Activated CD8-positive, alpha-beta memory T cell treated with anti-CD3 and anti-CD28 coated beads for 24 hours (primary cell): ENCODE measurements around the gene RAPGEF2.
"Not testable (repeated sequence)": the region's sequence is repeated elsewhere in the genome, so short reads cannot be mapped to it uniquely, and the experiment has no call there.

Experiments used
- DNase-seq: peaks from one replicate; pipeline ENCODE4 v3.0.0-alpha.2; 2020

RAPGEF2 gene

GRCh38 chr4:159141193-159141592 lies 38.3 kb downstream of the RAPGEF2 start:
- no peak for DNase-seq

GRCh38 chr4:159142241-159142640 lies 39.4 kb downstream of the RAPGEF2 start:
- no peak for DNase-seq

DNA sequence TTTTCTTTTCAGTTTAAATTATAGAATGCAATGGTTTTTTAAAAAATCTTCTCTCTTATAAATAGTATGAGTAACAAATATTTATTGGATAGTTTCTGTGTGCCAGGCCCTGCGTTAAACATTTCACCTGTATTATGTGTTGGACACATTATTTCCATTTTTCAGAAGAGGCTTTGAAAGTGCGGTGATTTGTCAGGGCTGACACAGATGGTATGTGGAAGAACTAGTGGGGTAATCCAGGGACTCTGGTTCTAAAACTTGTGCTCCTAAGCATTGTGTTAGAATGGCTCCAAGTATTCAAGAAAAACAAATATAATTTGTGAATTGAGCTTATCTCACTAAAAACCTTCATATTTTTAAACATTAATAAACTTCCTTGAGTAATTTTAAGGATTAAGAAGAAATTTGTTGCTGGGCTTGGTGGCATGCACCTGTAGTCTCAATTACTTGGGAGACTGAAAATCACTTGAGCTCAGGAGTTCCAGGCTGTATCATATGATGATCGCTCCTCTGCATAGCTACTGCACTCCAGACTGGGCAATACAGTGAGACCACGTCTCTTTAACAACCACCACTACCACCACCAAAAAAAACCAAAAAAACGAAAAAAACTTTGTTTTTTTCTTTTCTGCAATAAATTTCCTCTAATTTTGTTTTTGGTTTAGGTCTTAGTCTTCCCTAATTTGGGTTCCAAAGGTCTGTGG lies 40.0 kb downstream of the RAPGEF2 start:
- no peak for DNase-seq

DNA sequence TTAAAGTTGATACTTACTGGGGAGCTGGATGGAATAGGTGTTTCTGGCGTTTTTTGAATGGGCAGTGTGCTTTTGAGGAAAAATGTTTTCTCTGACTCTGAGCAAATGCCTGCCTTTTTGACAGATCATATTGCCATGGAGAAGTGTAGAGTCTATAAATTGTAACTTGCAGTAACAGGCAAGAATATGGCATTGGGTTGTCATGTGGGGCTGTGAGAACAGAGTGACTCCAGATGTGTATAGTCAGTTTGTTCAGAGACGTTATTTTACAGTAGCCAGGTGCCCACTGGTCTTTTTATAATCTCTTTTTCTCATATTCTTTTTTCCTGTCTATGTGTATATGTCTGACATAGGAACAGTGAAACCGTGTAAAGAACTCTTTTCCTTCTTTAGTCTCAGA lies 40.8 kb downstream of the RAPGEF2 start:
- no peak for DNase-seq

- no peak for DNase-seq
Measured at GRCh38 chr4:159144112-159144694, 41.3 kb downstream of the RAPGEF2 start.

DNA sequence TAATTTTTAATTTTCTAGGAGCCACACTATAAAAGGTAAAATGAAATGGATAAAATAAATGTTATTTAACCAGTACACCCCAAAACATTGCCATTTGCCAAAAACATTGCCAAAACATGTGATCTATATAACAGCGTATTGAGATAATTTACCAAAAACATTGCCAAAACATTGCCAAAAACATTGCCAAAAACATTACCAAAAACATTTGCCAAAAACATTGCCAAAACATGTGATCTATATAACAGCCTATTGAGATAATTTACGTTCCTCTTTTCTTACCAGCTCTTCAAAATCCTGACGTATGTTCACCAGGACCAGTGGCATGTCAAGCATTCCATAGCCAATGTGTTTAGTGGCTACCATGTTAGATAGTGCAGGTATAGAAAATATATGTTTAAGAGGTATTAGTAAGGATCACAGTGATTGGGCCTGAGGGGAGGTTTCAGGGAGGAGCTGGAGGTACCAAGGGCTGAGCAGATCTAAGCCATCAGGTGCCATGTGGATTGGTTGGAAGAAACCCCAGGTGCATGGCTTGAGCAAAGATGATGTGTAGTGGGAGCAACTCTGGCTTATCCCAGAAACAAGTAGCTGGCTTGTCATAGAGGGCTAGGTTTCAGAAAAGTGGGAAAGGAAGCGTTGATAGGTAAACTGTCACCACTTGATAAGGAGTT lies 42.6 kb downstream of the RAPGEF2 start:
- DNase-seq, result no peak

DNA sequence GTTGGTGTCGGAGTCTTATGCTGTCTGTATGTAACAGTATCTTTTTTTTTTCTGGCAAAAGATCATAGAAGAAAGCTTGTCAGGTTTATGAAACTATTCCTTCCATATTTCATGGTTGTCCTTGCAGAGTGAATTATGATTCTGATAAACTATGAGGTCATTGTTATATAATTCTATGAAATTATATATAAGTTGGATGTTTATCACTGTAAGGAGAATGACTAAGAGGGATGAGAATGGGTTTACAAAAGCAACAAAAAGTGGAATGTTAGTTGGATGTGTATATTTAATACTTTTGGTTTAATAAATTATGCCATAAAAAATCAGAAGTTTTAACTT lies 43.1 kb downstream of the RAPGEF2 start:
- DNase-seq, result no peak

DNA sequence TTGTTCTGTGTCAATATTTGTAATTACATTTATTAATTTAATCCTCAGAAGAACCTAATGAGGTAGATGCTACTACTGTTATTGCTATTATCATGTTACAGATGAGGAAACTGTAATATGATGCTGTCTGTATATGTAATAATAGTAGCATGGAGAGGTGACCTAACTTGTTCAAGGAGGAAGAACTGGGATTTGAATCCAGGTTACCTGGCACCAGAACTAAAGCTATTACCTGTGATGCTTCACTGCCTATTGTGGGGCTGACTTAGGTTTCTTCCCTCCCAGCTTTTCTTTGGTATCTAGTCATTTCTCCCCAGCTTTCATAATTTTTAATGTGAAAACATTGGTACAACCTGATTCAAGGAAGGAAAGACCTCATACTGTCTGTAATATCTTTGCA lies 43.6 kb downstream of the RAPGEF2 start:
- no peak for DNase-seq

- no peak for DNase-seq
Measured at GRCh38 chr4:159148441-159148840, 45.6 kb downstream of the RAPGEF2 start.

DNA sequence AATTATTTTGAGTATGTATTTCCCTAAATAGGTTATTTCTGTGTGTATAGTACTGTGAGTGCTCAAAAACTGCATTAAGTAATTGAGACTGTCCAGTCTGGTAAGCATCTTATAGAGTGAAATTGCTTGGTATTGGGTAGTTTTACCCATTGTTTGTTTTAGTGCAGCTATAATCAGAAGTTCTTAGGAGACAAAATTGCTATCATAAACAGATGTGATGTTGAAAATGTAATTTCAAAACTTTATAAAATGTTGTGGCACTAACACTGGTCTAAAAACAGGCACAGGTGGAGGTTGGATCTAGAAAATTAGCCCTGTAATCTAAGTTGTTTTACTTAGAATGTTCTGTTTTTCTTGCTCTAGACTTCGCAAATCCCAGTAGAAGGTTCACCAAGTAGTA lies 46.8 kb downstream of the RAPGEF2 start:
- DNase-seq, result no peak

- no peak for DNase-seq
Measured at GRCh38 chr4:159150396-159150795, 47.5 kb downstream of the RAPGEF2 start.

DNA sequence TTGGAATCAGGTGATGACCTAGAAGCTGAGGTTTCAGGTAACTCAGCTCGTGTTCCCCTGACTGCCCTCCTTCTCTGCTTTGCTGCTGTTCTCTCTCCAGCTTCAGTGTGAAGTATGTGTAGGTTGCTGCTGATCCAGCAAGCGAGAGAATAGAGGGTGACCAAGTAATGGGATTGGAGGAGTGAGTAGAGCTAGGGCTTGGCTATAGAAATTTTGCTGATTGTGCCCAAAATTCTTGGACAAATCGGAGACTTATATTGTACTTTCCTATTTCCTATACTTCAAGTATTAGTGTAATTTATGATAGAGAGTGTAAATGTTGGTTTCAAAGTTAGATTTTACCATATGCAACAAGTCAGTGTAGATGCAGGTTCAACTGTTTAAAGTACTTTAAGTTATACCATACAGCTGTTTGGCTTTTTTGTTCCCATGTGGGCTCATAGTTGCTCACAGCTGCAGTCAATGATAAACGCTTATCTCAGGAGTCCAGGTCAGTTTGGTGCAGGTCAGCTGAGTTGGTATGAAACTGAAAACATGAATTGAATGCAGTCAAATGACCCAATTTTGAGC lies 48.0 kb downstream of the RAPGEF2 start:
- DNase-seq, result no peak

DNA sequence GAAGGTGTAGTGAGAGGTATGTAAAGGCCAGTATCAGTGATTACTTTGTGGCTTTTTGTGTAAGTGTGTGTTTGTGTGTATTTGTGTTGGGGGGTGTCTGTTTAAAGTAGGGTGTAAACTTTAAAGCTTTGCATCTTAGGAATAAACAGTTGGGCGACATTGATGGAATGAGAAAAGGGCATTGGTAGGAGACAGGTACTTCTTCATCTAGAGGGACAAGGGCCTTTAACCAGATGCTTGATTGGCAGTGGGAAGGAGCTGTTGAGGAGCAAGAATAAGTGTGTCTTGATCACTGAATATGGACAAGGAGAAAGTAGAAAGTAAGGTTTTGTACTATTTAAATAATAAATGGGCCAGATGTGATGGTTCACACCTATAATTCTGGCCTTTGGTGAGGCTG lies 48.8 kb downstream of the RAPGEF2 start:
- no peak for DNase-seq

- no peak for DNase-seq
Measured at GRCh38 chr4:159152181-159152580, 49.3 kb downstream of the RAPGEF2 start.

DNA sequence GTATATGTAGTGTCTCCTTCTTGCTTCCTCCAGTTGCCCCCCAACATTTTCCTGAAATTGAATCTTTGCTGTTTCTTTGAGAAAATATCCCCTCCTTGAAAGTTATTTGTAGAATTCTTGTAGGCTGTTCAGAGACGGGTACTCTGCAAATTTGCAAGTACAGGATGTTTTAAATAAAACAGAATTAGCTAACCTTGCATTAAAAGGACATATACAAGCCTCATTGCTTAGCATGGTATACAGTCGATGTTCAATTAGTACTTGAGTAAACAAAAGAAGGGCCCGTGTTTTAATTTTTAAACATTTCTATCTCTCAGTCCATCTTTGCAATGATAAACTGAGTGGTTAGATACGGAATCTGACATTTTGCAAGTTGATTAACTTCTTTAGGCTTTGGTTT lies 50.8 kb downstream of the RAPGEF2 start:
- DNase-seq, result no peak

GRCh38 chr4:159155119-159155518 lies 52.2 kb downstream of the RAPGEF2 start:
- DNase-seq, result no peak

GRCh38 chr4:159158083-159158617 lies 55.3 kb downstream of the RAPGEF2 start:
- no peak for DNase-seq

GRCh38 chr4:159158985-159159384 lies 56.1 kb downstream of the RAPGEF2 start:
- DNase-seq, result no peak

GRCh38 chr4:159159611-159160010 lies 56.7 kb downstream of the RAPGEF2 start:
- no peak for DNase-seq

DNA sequence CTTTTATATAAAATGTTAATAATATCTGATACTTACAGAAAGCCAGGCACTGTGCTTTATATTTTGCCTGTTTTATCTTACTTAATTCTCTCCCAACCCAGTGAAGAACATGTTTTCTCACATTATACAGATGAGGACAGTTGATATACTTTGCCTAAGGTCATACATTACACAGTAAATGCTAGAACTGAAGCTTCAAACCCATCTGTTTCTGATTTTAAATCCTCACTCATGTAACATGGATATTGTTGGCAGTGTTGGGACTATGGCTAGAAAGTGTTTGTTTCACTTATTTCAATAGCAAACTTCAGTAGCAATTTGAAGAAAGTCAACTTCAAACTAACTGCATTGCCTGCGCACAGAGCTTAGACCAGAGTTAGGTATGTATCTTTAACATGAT lies 57.4 kb downstream of the RAPGEF2 start:
- DNase-seq, result no peak

GRCh38 chr4:159161436-159161835 lies 58.6 kb downstream of the RAPGEF2 start:
- DNase-seq, result not testable (repeated sequence)

DNA sequence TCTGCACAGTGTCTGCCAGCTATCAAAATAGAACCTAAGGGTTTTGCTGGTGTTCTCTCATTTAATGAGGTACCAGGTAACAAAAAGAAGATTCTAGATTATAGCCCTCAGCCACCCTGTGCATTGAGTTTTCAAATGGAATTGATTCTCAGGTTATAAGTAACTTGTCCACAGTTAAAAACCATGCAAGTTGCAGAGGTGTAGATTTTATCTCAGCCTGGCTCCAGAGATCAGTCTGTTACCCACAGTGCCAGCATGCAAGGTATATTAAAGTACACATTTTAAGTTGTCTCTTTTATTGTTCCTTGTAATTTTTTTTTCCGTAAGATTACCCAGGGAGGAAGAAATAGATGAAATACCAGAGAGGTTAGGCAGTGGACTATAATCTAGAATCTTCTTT lies 59.7 kb downstream of the RAPGEF2 start:
- DNase-seq, result no peak

DNA sequence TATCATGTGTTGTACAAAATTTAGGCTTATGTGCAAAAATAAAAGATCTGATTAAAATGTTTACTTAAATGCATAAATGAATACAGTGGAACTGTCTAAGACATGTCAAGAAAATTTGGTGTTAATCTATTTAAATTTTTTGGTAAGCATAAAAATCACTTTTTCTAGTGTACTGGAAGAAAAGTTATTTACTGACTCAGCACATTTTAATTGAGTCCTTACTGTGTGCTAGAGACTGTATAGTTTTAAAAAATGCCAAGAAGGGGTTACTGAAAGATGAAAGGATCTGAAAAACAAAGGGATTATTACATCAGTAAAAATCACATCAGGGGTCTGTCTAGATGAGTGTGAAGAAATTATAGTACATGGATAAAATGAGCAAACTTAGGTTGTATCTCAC lies 60.6 kb downstream of the RAPGEF2 start:
- no peak for DNase-seq
